ENCODE measurements around the gene CATSPER4.

DNA sequence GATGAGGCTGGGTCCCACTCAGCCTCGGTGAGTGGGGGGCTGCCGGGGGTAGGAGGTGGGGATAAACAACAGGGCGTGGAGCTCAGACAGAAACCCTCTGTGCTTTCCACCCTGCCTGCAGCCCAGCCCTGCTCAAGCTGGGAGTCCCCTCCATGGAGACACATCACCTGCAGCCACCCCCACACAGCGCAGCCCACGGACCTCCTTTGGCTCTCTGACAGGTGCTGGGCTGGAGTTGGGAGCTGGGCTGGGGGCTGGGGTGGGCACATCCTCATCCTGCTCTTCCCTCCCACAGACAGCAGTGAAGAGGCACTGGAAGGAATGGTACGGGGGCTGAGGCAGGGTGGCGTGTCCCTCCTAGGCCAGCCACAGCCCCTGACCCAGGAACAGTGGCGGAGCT, 1.9 kb upstream of the CATSPER4 start:
- TF ChIP-seq CTCF (IDR thresholded peaks at IDR 0.05): no peak
- TF ChIP-seq ZNF423 (CRISPR knock-in tag; IDR thresholded peaks at IDR 0.05): no peak
- TF ChIP-seq, protein P1, sequence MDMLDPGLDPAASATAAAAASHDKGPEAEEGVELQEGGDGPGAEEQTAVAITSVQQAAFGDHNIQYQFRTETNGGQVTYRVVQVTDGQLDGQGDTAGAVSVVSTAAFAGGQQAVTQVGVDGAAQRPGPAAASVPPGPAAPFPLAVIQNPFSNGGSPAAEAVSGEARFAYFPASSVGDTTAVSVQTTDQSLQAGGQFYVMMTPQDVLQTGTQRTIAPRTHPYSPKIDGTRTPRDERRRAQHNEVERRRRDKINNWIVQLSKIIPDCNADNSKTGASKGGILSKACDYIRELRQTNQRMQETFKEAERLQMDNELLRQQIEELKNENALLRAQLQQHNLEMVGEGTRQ (CRISPR knock-in tag; IDR thresholded peaks at IDR 0.05): no peak
- TF ChIP-seq, protein P2, sequence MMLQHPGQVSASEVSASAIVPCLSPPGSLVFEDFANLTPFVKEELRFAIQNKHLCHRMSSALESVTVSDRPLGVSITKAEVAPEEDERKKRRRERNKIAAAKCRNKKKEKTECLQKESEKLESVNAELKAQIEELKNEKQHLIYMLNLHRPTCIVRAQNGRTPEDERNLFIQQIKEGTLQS (CRISPR knock-in tag; conservative IDR thresholded peaks at IDR 0.05): no peak
